ENCODE data around the gene YARS1.
A peak's percentile ranks its signal among the peaks of the same experiment; 100 is the strongest.

The YARS1 gene

GRCh38 chr1:32761253-32761877 is 55.8 kb downstream of the YARS1 start:
- peak; percentile 53 for DNase-seq

DNA sequence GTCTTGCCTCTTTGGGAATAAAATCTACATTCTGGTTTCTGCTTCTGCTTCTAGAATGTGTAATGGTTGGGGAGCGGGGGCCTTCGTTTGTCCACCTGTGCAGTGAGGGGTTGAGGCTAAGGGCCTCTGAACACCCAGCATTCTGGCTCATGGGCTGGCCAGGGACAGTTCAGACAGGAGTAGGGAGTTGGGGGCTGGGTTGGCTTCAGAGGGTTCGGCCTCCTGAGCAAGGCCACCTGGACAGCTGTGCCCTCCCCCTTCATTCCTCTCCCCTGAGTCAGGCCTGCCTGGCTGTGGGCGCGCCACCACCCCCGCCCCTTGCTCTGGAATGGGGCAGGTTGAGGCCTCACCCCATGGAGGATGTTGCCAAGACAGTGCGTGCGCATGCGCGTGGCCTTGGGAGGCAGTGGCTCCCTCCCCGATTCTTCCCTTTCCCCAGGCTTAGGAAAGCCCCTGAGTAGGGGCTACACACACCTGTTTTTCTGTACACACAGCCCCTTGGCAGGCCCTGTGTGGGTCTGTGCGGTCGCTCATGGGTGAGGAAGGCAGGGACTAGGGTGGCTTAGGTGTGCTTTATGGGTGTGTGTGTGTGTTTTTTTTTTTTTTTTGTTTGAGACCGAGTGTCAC is 57.0 kb downstream of the YARS1 start:
- DNase-seq: no peak

GRCh38 chr1:32759521-32759981 is 57.6 kb downstream of the YARS1 start:
- DNase-seq: no peak

GRCh38 chr1:32758795-32759430 is 58.2 kb downstream of the YARS1 start:
- no peak for DNase-seq

- no peak for DNase-seq
These were observed 58.9 kb downstream of the YARS1 start for GRCh38 chr1:32758177-32758794.

DNA sequence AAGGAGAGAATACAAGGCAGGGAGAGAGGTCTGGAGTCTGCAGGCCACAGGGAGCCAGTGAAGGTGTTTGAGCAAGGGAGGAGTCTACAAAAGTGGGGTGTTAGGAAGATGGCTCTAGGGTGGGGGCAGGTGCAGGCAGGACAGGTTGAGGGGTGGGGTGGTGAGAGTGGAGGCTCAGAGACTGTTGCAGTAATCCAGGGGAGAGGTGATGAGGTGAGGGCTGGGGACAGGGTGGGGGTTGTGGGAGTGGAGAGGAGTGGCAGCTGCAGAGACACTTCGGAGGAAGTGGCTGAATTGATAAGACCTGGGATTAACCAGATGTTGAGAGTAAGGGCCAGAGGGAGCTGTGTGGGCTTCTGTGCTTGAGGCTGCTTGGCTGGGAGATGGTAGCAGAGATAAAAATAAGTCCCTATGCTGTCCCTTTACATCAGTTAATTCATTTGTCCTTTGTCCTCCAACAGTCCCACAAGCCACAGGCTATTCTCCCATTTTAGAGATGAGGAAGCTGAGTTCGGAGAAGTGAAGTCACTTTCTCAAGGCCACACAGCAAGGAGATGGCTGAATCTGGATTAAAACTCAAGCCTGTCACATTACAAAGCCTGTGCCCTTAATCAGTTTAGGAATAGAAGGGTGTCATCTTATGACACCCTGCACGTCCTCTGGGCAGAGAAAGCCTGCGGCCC is 59.8 kb downstream of the YARS1 start:
- no peak for DNase-seq

GRCh38 chr1:32755810-32756159 is 61.4 kb downstream of the YARS1 start:
- DNase-seq: no peak

DNA sequence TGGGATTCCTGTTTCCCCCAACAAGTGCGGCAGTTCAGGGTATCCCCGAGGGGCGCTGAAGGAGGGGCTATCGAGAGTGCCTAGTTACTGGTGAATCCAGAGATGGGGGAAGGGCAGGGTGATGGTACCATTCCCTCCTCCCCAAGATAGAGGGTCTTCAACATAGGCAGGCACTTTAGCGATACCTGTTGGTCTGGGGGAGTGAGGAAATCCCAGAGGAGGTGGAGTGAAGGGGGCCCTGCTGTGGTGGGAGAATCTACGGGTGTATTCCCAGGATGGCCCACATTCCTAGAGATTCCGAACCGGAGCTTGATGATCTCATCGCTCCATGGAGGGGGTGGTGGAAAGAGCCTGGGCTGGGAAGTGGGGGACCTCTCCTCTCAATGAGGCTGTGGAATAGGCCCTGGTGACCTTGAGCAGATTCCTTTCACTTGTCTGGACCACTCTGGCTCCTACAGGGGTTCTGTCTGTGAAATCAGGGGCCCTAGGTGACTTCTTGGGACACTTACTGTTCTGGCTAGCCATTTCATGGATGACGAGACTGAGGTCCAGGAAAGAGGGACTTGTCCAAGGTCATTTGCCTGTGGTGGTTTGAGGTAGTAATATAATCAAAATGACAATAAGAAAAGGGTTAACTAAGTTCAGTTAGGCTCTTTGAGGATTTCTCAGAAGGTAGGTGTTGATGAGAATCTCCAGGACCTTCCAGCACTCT is 61.9 kb downstream of the YARS1 start:
- no peak for DNase-seq

DNA sequence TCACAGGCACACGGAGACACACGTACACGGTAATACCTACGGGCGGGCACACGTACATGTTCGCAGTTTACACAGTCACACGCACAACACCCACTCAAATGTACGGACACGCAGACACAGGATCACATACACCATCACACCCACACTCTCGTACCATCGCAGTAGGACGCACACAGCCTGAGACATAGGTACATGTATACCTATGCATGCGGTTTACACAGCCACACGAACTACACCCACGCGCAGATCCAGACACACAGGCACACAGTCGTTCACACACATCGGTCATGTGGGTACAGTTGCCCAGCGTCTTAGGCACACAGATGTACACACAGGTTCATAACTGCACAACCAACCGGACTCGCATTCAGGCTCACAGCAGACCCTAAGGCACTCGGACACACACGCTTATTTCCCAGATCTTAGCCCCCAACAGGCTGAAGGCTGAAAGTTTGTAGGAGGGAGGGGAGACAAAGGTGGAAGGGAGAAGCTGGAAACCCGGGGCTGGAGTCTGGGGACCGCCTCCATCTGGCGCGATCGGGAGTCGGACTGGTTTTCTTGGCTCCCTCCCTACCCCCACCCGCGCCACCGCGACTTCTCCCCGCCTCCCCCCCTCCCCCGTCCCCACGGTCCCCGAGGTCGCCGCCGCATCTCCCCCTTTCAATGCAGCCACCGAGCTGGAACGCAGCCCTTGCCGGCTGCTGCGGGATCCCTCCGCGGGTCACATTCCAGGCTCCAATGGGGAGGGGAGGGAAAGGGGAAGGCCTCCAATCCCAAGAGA is 62.7 kb downstream of the YARS1 start:
- no peak for DNase-seq

GRCh38 chr1:32753532-32754316 is 63.4 kb downstream of the YARS1 start:
- DNase-seq: peak; percentile 43

DNA sequence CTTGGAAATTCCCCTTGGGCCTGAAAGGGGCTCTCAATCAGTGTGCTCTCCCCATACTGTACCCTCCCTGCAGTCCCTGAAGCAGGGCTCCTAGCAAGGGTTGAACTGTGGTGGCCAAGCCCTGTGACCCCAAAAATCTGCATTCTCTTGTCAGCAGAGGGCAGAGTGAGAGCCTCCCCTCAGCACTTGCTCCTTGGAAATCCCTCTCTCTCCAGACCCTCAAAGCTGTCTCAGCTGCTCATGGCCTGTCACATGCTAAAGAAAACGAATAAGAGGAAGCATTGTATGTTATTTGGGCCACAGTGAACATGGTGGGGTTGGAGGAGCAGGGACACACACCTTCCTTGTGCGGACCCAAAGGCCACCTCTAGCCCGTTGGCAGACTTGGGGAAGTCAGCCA is 67.4 kb downstream of the YARS1 start:
- no peak for DNase-seq

- no peak for DNase-seq
These were observed 67.8 kb downstream of the YARS1 start for GRCh38 chr1:32749332-32749731.

DNA sequence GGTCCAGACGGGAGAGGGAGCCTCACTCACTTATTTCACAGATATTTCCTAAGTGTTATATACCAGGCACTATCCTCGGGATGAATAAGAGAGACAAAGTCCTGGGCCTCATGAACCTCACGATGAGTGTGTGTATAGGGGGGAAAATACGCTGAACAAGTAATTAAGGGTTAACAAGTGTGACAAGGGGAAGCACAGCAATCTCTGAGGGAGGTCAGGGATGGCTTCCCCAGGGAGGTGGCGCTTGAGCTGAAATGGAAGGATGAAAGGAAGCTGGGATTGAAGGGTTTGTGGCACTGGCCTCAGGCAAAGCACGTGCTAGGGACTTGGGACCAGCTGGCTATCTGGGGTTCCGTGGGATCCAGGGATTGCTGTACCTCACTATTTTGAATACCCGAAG is 68.2 kb downstream of the YARS1 start:
- DNase-seq: no peak

- DNase-seq: no peak
These were observed 68.8 kb downstream of the YARS1 start for GRCh38 chr1:32748348-32748747.

DNA sequence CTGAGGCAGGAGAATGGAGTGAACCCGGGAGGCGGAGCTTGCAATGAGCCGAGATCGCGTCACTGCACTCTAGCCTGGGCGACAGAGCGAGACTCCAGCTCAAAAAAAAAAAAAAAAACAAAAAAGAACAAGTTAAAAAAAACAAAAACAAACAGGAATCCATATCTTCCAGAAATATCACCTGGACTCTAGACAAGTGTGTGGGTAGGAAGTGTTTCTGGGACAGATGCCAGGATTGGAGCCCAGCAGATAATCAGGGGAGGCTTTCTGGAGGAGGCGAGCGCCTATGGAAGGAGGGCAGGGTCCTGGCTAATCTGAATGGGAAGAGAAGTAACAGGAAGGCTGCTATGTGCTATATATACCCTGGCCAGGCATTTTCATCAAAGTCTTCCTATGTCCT is 71.0 kb downstream of the YARS1 start:
- no peak for DNase-seq

GRCh38 chr1:32744071-32744425 is 73.1 kb downstream of the YARS1 start:
- no peak for DNase-seq

DNA sequence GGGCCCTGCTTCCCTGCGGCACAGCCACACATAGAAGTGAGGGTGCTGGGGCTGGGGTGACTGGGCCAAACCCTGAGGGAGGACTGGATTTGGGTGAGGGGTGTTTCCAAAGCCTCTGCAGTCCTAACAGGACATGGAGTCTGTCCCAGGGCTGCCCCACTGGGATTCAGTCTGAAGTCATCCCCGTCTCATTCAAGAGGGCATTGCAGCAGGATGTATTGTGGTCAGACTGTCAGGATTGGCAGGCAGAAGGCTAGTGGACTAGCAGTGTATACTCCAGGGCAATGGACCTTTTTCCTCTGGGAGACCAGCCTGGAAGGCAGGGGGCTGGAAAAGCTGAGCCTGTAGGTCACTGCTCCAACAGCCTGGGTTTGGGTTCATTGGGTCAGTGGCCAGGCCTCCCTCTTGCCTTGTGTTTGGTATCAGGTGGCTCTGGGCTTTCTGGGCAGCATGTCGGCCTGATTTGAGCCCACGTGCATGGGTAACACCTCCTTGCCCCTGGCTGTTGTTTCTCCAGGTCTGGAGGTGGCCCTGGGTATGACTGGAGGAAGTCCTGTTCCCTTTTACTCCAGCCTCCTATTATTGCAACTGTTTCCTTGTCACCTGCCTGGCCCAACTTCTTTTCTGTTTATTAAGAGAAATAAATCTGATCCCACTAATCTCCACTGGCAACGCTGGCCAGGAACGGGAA is 73.6 kb downstream of the YARS1 start:
- no peak for DNase-seq

GRCh38 chr1:32742956-32743355 is 74.2 kb downstream of the YARS1 start:
- DNase-seq: no peak

DNA sequence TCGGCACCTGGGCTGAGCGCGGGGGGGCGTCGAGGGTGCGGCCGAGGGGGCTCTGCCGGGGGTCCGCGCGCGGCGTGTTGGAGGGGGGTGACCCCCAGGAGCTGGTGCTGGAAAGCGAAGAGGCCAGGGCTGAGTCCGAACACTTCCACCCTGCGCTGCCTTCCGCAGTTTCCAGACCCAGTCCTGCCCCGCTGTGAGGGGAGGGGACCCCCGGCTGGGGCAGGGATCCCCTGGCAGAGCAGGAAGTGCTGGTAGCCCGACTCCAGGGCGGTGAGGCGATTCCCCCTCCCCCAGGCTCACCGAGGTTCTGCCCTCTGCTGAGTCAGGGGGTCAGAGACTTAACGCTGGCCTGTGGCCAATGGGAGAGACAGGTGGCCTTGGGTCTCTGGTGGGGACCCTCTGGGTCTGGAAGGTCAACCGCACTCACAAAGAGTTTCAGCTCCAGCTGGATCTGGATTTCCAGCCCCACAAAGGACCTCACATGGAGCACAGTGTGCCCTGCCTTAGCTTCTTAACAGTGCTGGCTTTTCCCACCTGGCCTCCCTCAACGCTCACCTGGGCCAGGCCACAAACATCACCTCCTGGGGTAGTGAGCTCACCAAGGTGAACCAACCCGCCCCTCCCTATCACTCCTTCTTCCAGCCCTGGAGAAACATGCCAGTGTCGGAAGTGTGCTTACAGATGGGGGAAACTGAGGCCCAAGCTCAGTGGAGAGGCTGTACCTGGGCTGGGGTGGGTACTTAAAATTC is 74.8 kb downstream of the YARS1 start:
- no peak for DNase-seq

Data from HCEC 1CT (cell line).